ENCODE results near the gene SDK2. TPM values are rescaled to one million over a fixed set of nuclear protein-coding genes. Genes with fewer than 3 reads are reported as not detected.

The SDK2 gene
- total and polyA plus RNA-seq, 2 of the 8 experiments (the other 6 are each of a cell fraction or from before 2014, with no cell fraction given): 3.9 to 4.1 TPM

- H3K56ac ChIP-seq (replicated peaks; ENCODE audit: insufficient read length, low read depth, low read length): no peak overlapping the region
- CTCF ChIA-PET (ENCODE audit: partially characterized antibody): interaction anchor here (0.6 to 4.7 kb wide), 12 partner anchors 10 to 247 kb away, joined by 3 to 40 read pairs (median 6); partner anchors contain the start of gene SDK2
- no peak overlapping the region for H3K18ac ChIP-seq (ENCODE audit: extremely low read depth, low read length)
- TF ChIP-seq RAD21 (IDR thresholded peaks at IDR 0.05 in 1 of 2, conservative IDR thresholded peaks at IDR 0.05 in 1 of 2; ENCODE audit: low read depth in 2 of 2, low read length in 2 of 2): no peak
- no peak for TF ChIP-seq YY1 (IDR thresholded peaks at IDR 0.05; ENCODE audit: low read depth, low read length)
- TF ChIP-seq CTCF (IDR thresholded peaks at IDR 0.05; ENCODE audit: control extremely low read depth in 1 of 3, insufficient read depth in 1 of 3, low read depth in 1 of 3, low read length in 3 of 3): no peak
- no peak for TF ChIP-seq TEAD4 (IDR thresholded peaks at IDR 0.05; ENCODE audit: low read depth, low read length)
- no peak for TF ChIP-seq SIRT6 (IDR thresholded peaks at IDR 0.05; ENCODE audit: low read length)
- TF ChIP-seq CTBP2 (IDR thresholded peaks at IDR 0.05; ENCODE audit: borderline replicate concordance, insufficient read depth, insufficient read length, low read length): no peak
- TF ChIP-seq MAFK (IDR thresholded peaks at IDR 0.05; ENCODE audit: low read depth, low read length): no peak
- TF ChIP-seq SP1 (IDR thresholded peaks at IDR 0.05; ENCODE audit: low read depth, low read length): no peak
- TF ChIP-seq SP4 (IDR thresholded peaks at IDR 0.05; ENCODE audit: low read length): no peak
These were observed 49.2 kb downstream of the SDK2 start for GRCh38 chr17:73595068-73595467.

More at GRCh38 chr17:73595068-73595467, 49.2 kb downstream of the SDK2 start:
- Histone ChIP-seq H3K9ac (replicated peaks in 1 of 4; ENCODE audit: extremely low read depth in 1 of 4, low read depth in 3 of 4, low read length in 3 of 4) (no peak overlapping the region), H4K8ac (ENCODE audit: extremely low read depth, insufficient read depth, low read length) (no peak overlapping the region), H2BK120ac (replicated peaks; ENCODE audit: low read depth, low read length) (no peak overlapping the region), H2BK5ac (ENCODE audit: low read depth, low read length) (no peak overlapping the region), H3K4me3 (ENCODE audit: extremely low read depth in 1 of 4, insufficient read depth in 2 of 4, low read depth in 3 of 4, low read length in 4 of 4) (no peak overlapping the region), H3K14ac (ENCODE audit: insufficient read length) (no peak overlapping the region), H3K36me3 (ENCODE audit: control insufficient read depth in 2 of 4, insufficient read depth in 4 of 4, low read length in 3 of 4) (no peaks in the 10 kb centered on the region; a peak in 1 of 8 replicates), H2AK5ac (ENCODE audit: low read depth, low read length) (no peak overlapping the region), H3K23ac (ENCODE audit: insufficient read length) (no peak overlapping the region), H3K27ac (ENCODE audit: low read depth, low read length) (no peak overlapping the region), H4K5ac (ENCODE audit: insufficient read length, low read depth, low read length) (no peak overlapping the region), H3K27me3 (replicated peaks in 1 of 4; ENCODE audit: control insufficient read depth in 3 of 4, extremely low read depth in 1 of 4, insufficient read depth in 3 of 4, low read length in 3 of 4) (no peaks in the 10 kb centered on the region), H2BK15ac (ENCODE audit: low read length) (peak overlapping the region; percentile 92; the same call in 1 of the 2 replicates), H2AFZ (ENCODE audit: low read length) (no peak overlapping the region), H3K4me2 (ENCODE audit: insufficient read depth in 1 of 2, low read depth in 2 of 2, low read length in 2 of 2) (no peak overlapping the region), H3K23me2 (ENCODE audit: low read depth, low read length) (no peaks in the 10 kb centered on the region; the same call in 1 of the 2 replicates), H3K4me1 (replicated peaks in 1 of 4; ENCODE audit: control insufficient read depth in 3 of 4, insufficient read depth in 4 of 4, low read length in 3 of 4) (peaks cover 0 to 8% (median 3%) of the 10 kb centered on the region in 4 experiments; a peak in 6 of 7 replicates), H2BK20ac (ENCODE audit: low read length) (no peak overlapping the region), H2BK12ac (ENCODE audit: low read depth, low read length) (no peak overlapping the region), H4K20me1 (replicated peaks in 1 of 2; ENCODE audit: control insufficient read depth in 1 of 2, insufficient read depth in 2 of 2, low read length in 2 of 2) (peaks cover 0 to 9% of the 10 kb centered on the region in 2 experiments), H3K79me1 (ENCODE audit: low read depth, low read length) (0 out of 2 replicates have a peak, but pooled peaks cover 4% of the 10 kb centered on the region), H3K9me3 (ENCODE audit: insufficient read depth in 2 of 2, low read depth in 1 of 2, low read length in 1 of 2) (no peaks in the 10 kb centered on the region), H3K79me2 (ENCODE audit: control insufficient read depth in 1 of 2, insufficient read depth in 2 of 2, low read length in 2 of 2) (no peaks in the 10 kb centered on the region), H3K4ac (replicated peaks; ENCODE audit: insufficient read length, low read depth, low read length) (no peak overlapping the region), H4K91ac (replicated peaks; ENCODE audit: insufficient read length, low read length) (no peak overlapping the region)
- POLR2A ChIA-PET (ENCODE audit: partially characterized antibody): no interaction called here
- WGBS, 2 experiments (ENCODE audit: extremely low coverage in 1 of 2, insufficient coverage in 1 of 2, insufficient read length in 1 of 2, insufficient replicate concordance in 2 of 2, low coverage in 1 of 2, low lambda C conversion rate in 2 of 2, missing lambda C conversion rate in 1 of 2): 88% methylated on average over 6 of the region's 6 CpGs; no CpG with 5 or more reads in 1 of the 2 experiments
- FAIRE-seq (no peak), DNase-seq (ENCODE audit: low read depth in 1 of 2, low spot score in 2 of 2) (no peak)
